ENCODE data around the gene ZNF121.

ZNF121 gene

GRCh38 chr19:9535934-9536333 is 48.4 kb downstream of the ZNF121 start:
- no peak for DNase-seq (ENCODE audit: extremely low read depth, low read depth)
- H3K4me3 ChIP-seq (replicated peaks; ENCODE audit: low read depth, low read length) = no peak overlapping the region
- TF ChIP-seq CTCF (IDR thresholded peaks at IDR 0.05; ENCODE audit: low read depth, low read length, missing control alignments) = no peak

DNA sequence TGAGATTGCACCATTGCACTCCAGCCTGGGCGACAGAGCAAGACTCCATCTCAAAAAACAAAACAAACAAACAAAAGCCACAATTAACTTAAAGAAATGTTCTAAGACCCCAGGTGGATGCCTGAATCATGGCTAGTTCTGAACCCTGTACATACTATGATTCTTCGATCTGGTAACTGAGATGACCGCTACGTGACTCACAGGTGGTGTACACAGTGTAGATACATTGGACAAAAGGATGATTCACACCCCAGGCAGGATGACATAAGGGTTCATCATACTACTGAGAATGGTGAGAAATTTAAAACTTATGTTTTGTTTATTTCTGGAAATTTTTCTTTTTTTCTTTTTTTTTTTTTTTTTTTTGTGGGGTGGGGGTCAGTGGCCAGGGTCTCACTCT is 52.4 kb downstream of the ZNF121 start:
- no peak overlapping the region for H3K4me3 ChIP-seq (replicated peaks; ENCODE audit: low read depth, low read length)
- DNase-seq (ENCODE audit: extremely low read depth, low read depth) = no peak
- no peak for TF ChIP-seq CTCF (IDR thresholded peaks at IDR 0.05; ENCODE audit: low read depth, low read length, missing control alignments)

GRCh38 chr19:9528757-9529336 is 55.5 kb downstream of the ZNF121 start:
- H3K4me3 ChIP-seq (replicated peaks; ENCODE audit: low read depth, low read length) = no peak overlapping the region
- no peak for DNase-seq (ENCODE audit: extremely low read depth, low read depth)
- no peak for TF ChIP-seq CTCF (IDR thresholded peaks at IDR 0.05; ENCODE audit: low read depth, low read length, missing control alignments)

GRCh38 chr19:9523885-9524474 is 60.3 kb downstream of the ZNF121 start:
- no peak for DNase-seq (ENCODE audit: extremely low read depth, low read depth)
- no peak for TF ChIP-seq CTCF (IDR thresholded peaks at IDR 0.05; ENCODE audit: low read depth, low read length, missing control alignments)
- H3K4me3 ChIP-seq (replicated peaks; ENCODE audit: low read depth, low read length) = no peak overlapping the region

All from HFF-Myc (cell line).